DND-41 (cell line): ENCODE data around the gene CREM.

ENCODE experiments used
- CTCF ChIP-seq: IDR thresholded peaks from 2 replicates; pipeline ENCODE4 v1.5.1; 2012; ENCODE audit warnings: borderline replicate concordance, low read length, moderate library complexity, mild to moderate bottlenecking; ENCODE audit not compliant: poor library complexity, severe bottlenecking; ENCODE audit errors: extremely low read depth
- EZH2 ChIP-seq: IDR thresholded peaks from 3 replicates; pipeline ENCODE4 v1.6.1; 2012; ENCODE audit warnings: borderline replicate concordance, low read depth, mild to moderate bottlenecking, moderate library complexity, low read length, inconsistent platforms; ENCODE audit not compliant: severe bottlenecking

- TF ChIP-seq CTCF (no peak), EZH2 (no peak)
Measured at GRCh38 chr10:35124540-35124939, 2.1 kb upstream of the CREM start.
